ENCODE data around the gene ZNF688.

DNA sequence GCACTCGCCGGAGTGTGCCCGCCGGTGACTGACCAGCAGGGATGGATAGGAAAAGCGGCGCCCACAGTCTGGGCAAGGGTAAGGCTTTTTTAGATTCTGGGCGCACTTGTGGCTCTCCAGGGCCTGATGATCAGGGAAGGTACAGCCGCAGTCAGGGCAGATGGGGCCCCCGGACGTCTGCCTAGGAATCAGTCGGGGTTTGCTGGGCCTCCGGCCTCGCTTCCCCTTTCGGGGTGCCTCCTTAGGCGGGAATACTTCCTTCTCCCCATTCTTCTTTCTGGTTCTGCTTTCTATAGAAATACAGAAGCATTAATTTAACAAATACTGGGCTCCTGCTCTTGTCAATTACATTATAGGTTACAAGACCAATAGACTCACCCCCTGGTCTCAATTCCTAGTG, 33.6 kb upstream of the ZNF688 start:
- TF ChIP-seq, protein P1, sequence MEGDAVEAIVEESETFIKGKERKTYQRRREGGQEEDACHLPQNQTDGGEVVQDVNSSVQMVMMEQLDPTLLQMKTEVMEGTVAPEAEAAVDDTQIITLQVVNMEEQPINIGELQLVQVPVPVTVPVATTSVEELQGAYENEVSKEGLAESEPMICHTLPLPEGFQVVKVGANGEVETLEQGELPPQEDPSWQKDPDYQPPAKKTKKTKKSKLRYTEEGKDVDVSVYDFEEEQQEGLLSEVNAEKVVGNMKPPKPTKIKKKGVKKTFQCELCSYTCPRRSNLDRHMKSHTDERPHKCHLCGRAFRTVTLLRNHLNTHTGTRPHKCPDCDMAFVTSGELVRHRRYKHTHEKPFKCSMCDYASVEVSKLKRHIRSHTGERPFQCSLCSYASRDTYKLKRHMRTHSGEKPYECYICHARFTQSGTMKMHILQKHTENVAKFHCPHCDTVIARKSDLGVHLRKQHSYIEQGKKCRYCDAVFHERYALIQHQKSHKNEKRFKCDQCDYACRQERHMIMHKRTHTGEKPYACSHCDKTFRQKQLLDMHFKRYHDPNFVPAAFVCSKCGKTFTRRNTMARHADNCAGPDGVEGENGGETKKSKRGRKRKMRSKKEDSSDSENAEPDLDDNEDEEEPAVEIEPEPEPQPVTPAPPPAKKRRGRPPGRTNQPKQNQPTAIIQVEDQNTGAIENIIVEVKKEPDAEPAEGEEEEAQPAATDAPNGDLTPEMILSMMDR (IDR thresholded peaks at IDR 0.05): no peak
- TF ChIP-seq POLR2A (IDR thresholded peaks at IDR 0.05; ENCODE audit: low read depth) (no peak), POLR2AphosphoS5 (IDR thresholded peaks at IDR 0.05) (no peak), EP300 (IDR thresholded peaks at IDR 0.05) (no peak)
